EH (cell line): ENCODE data around the gene ADARB2.

Experiments
- DNase-seq: peaks from one replicate; pipeline ENCODE4 v3.0.0-alpha.2; 2015; ENCODE audit warnings: low read depth

Gene ADARB2

GRCh38 chr10:1615186-1615954, 122.0 kb downstream of the ADARB2 start:
- no peak for DNase-seq

- DNase-seq: no peak
Observed at GRCh38 chr10:1613511-1613910, 123.8 kb downstream of the ADARB2 start.

- no peak for DNase-seq
Observed at GRCh38 chr10:1612908-1613307, 124.4 kb downstream of the ADARB2 start.

DNA sequence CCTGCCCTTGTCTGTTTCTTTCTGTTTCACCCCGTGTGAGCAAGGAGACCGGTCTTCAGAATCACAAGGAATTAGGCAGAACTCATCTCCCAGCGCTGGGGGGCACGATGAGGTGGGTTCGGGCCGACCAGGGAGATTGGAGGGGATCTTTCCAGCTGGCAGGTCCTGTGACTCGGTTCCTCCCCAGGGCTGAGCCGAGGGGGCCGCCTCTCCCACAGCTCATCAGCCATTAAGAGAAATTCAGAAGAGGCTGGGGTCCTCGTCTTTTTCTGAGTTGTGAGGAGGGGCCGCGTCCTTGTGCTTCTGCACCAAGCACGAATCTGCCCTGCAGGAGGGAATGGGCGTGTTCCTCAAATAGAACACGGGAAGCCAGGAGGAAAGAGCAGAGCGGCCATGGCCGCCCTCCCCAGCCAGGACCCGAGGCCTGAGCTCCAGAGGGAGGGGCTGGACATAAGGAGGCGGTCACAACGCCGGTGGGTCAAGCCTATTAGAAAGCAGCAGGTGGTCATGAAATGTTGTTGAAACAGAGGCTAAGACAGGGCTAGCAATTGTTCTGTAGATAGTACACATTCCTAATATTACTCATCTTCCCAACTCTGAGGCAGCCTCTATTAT, 125.3 kb downstream of the ADARB2 start:
- DNase-seq: no peak

DNA sequence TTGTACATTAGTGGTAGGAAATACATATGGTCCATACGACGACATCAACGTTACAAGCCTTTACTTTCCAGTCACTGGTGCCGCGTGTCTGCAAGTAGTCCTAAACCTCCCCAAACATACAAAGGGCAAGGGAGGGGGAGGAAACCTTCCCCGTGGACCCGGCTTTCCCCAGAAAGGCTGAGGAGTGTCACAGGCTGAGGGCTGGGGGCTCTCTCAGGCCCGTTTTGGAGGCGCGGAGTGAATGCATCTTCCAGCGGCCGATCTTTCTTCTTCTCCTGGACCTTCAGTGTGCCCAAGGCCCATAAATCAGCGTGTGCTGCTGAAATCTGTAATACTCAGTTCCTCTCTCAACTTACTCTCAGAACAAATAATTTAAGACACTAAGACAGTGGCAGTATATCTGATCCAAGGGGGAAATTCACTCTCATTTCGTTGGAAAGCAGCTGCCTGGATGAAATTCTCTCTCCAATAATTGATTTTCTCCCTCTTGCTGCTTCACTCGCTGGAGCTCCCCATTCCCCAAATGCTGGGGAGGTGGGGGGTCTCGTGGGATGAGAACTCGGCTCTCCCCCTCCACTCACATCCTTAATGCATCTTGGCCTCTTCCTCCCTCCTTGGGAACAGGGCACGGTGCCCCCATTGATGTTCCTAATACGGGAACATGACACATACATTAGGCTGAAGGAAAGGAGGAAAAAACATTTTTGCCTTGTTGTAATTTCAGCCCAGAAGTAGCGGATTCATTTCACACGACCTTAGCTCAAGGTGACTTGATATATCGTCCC, 126.1 kb downstream of the ADARB2 start:
- no peak for DNase-seq

GRCh38 chr10:1609648-1609970, 127.7 kb downstream of the ADARB2 start:
- DNase-seq: no peak

DNA sequence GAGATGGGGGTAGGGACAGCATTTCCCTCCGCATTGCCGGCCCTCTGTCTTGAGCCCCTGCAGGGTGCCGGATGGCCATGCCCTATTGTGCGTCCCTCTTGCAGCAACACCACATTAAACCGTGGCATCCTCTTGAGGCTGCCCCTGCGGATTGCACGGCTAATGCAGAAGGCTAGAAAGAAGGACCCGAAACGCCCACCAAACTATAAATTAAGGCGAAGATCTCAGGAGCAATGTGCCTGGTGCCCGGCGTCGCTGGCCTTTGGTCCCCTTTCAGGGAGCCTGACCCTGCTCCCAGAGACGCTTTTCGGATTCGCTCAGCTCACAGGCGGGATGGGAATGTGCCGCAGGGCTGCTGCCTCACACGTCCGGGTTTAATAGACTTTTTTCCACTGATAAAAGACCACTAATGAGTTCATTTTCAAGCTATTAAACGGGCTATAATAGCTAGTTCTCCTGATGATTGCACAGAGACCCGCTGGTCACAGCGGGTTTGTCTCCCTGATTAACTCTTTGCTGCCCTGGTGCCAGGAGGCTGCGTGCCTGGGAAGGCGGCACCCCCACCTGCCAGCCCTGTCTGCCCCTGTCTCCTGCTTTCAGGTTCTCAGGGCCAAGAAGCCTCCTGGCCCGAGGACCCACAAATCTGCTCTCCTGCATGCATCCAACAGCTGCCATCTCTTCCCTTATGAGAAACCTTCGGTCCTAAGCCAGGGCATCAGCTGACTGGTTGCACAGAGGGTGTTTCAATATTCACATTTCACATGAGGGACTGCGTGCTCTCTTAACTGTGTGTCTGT, 128.3 kb downstream of the ADARB2 start:
- DNase-seq: no peak

DNA sequence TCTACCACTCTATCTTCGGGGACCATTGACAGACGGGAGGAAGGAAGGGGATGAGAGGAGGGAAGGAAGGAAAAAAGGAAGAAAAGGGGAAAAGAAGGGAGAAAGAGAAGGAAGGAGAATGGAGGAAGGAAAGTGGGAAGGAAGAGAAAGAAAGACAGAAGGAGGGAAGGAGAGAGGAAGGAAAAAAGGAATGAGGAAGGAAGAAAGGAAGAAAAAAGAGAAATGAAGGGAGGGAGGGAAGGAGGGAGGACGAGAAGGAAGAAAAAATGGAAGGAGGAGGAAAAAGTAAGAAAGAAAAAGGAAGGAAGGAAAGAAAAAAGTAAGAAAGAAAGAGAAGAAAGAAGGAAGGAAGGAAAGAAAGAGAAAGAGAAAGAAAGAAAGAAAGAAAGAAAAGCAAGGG, 128.9 kb downstream of the ADARB2 start:
- DNase-seq: no peak

DNA sequence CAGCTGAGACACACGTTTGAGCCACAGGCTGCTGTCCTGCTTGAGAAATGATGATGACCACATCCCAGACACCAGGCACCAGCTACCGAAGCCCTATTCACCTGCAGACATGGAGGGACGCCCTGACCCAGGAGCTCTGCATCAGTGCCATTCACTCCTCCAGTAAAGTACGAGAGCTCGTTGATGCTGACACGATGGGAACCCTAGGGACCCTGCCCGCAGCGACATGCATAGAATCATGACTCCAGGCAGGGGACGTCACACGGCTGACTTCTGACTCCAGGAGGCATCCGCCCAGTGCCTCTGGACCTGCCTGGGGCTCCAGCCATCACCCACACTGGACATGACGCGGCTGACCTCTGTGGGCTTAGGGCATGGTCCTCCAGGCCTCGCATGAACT, 129.9 kb downstream of the ADARB2 start:
- no peak for DNase-seq

DNA sequence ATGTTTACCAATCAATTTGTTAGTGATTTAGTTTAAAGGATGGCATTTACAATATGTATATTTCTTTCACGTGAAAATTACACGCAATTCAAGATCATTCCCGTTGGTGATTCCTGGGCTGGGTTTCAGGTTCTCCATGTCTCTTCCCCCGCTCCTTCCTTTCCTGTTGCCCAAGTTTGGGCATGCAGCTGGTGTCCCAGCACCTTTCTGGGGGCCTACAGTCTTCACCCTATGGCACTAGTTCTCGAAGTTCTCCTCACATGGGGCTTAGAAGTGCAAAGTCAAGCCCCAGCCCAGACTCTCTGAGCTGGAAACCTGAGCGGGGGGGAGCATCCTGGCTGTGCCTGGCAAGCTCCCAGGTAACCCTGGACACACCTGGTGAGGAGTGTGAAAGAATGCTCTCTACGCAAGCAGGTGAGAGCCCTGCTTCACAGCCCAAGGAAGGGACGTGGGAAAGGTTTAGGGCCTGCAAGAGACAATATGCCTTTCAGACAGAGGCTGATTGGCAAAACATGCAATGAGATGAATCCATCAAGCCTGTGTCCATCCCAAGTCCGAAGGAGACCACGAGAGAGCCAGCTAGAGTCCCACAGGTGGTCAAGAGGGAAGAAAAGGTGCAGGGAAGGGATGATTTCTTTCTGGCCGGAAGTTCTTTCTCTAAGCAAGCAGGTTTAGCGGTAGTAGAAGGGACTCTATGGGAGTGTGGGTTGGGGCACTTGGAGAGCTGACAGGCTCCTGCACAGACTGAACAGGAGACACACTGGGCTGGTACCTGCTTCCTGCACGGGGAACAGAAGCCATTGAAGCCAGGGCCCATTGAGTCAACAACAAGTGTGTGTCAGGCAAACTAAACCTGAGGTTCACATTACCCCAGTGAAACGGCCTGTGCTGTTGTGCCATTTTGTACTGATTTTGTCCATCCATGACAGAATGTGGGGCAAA, 131.1 kb downstream of the ADARB2 start:
- DNase-seq: no peak

DNA sequence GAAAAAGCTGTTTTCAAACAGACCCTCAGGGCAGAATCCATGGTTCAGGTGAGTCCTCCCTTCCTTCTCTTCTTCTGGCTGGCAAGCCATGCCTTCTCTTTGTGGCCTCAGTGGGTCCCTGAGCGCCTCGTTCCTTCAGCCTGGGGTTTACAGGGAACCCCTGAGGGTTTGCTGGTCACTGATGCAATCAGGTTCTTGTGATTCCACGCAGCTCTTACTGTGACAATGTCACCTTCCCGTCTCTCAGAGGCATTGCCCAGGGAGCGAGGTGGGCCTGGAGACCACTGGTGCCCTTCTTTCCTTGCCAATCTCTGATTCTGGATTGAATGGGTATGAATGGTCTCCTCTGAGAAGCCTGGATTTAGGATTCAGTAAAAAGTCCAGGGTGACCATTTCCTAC, 132.2 kb downstream of the ADARB2 start:
- DNase-seq: no peak

GRCh38 chr10:1604246-1604645, 133.1 kb downstream of the ADARB2 start:
- DNase-seq: no peak

GRCh38 chr10:1603181-1603580, 134.1 kb downstream of the ADARB2 start:
- no peak for DNase-seq

GRCh38 chr10:1602037-1602484, 135.3 kb downstream of the ADARB2 start:
- no peak for DNase-seq

- no peak for DNase-seq
Observed at GRCh38 chr10:1601406-1601805, 135.9 kb downstream of the ADARB2 start.

DNA sequence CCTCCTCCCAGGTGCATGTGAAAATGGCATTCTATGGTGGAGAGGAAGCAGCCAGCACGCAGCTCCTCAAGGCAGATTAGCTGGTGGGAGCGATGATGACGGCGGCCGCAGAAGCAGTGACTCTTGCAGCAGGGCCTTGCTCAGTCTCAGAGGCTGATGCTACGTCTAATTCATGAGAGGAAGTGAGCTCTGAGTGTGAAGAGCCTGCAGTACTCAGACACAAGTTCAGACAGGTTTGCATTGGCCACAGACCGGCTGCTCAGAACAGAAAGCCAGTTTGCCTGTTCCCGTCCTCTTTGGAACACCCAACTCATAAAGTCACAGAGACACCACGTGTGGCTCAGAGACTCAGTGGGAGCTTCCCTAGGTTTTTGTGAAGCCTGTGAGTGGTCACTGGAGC, 136.5 kb downstream of the ADARB2 start:
- no peak for DNase-seq

DNA sequence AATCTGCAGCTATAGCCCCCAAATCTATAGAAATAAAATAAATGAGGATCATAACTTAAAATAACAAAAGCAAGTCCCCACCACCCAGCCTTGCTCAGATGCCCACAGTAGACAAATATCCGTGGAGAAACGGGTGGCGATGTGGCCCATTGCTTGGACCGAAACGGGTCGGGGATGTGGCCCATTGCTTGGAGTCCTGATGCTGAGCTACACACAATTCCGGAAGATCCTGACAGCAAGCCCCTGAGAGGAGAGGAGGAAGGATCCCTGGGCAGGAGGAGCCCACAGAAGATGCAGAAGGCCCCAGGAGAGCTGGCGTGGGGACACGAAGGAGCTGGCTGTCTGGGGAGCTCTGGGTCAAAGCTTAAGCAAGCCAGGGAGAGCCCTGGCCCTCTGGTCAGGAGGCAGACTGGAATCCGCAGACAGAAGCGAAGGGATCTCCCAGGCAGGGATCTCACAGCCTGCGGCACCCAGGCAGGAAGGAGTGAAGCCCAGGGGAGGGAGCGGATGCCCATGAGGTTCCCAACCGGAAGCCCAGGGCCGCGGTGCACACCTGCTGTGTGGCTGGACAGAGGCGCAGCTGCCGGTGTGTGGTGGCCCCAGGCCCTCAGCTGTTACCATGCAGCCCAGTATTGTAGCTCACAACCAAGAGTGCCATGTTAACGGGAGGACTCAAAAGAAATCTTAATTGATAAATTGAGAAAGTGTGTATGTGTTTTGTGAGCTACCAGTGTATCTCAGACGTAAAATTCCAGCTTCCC, 138.8 kb downstream of the ADARB2 start:
- no peak for DNase-seq

- DNase-seq: no peak
Observed at GRCh38 chr10:1597370-1598146, 139.8 kb downstream of the ADARB2 start.

DNA sequence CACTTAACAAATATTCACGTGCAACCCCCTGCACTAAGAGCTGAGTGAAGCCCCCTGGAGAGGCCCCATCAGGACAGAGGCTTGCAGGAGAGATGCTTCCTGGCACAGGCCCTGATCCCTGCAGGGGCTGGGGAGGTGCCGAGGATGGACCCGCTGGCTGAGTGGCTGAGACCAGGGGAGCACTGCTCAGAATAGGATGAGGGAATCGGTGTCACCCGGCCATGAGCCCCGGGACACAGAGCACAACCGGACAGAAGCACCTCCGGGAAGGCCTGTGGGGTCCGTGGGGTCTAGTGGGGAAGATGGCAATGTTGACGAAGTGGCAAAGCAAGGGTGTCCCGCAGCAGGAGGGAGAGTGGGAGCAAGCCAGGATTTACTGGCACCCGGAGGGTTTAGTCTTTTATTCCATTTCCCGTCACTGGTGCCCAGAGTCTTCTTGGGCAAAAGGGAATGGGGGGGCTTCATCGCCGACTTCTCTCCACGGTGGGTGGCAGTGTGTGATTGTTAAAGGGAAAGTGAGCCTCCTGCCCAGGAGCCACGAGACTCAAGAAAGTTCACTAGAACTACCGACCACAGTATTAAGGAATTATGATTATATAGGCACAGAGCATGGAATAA, 140.7 kb downstream of the ADARB2 start:
- DNase-seq: no peak
